Nephron (organoid): ENCODE data around the gene PAX8.

Experiments
- H3K27ac Mint-ChIP-seq, 3 experiments: 2 replicates each; pipeline ENCODE4 v1.8.0; 2020; ENCODE audit warnings: mixed read lengths in 3 of 3, mild to moderate bottlenecking in 2 of 3, moderate library complexity in 1 of 3
- H3K27me3 Mint-ChIP-seq: 2 replicates; pipeline ENCODE4 v1.8.0; 2021; ENCODE audit warnings: low read depth, mild to moderate bottlenecking, moderate library complexity, mixed read lengths
- H3K36me3 Mint-ChIP-seq: 2 replicates; pipeline ENCODE4 v1.8.0; 2020; ENCODE audit warnings: low read depth, mixed read lengths
- H3K4me1 Mint-ChIP-seq: 2 replicates; pipeline ENCODE4 v1.8.0; 2020; ENCODE audit warnings: mixed read lengths
- H3K4me3 Mint-ChIP-seq, 3 experiments: 2 replicates each; pipeline ENCODE4 v1.8.0; 2020; ENCODE audit warnings: mild to moderate bottlenecking in 3 of 3, mixed read lengths in 3 of 3, moderate library complexity in 2 of 3
- H3K9me3 Mint-ChIP-seq: 2 replicates; pipeline ENCODE4 v1.8.0; 2020; ENCODE audit warnings: mixed read lengths
- CTCF ChIP-seq, 3 experiments: fragments of 200-600 bp; sonication (generic); IDR thresholded peaks; one replicate each; pipeline ENCODE4 v1.5.0; 2021; ENCODE audit warnings: antibody characterized with exemption in 3 of 3; ENCODE audit not compliant: unreplicated experiment in 3 of 3

PAX8 gene

GRCh38 chr2:113264713-113265403 lies 13.9 kb downstream of the PAX8 start:
- no peak for TF ChIP-seq CTCF (IDR thresholded peaks at IDR 0.05; ENCODE audit: unreplicated experiment in 3 of 3)
- Mint-ChIP-seq H3K27ac (peak overlapping the region in 2 of 3 experiments; percentile 4 to 16), H3K4me3 (no peak overlapping the region), H3K27me3 (peaks cover 61% of the 10 kb centered on the region), H3K9me3 (no peaks in the 10 kb centered on the region), H3K4me1 (peaks cover 52% of the 10 kb centered on the region), H3K36me3 (peaks cover 12% of the 10 kb centered on the region)

GRCh38 chr2:113263546-113263945 lies 15.2 kb downstream of the PAX8 start:
- no peaks in the 10 kb centered on the region for H3K9me3 Mint-ChIP-seq
- H3K27ac Mint-ChIP-seq = no peak overlapping the region
- peaks cover 55% of the 10 kb centered on the region for H3K4me1 Mint-ChIP-seq
- no peak overlapping the region for H3K4me3 Mint-ChIP-seq
- TF ChIP-seq CTCF (IDR thresholded peaks at IDR 0.05; ENCODE audit: unreplicated experiment in 3 of 3) = no peak
- H3K27me3 Mint-ChIP-seq = peaks cover 52% of the 10 kb centered on the region
- peaks cover 14% of the 10 kb centered on the region for H3K36me3 Mint-ChIP-seq

- Mint-ChIP-seq H3K4me3 (no peak overlapping the region), H3K4me1 (peaks cover 44% of the 10 kb centered on the region), H3K27ac (peak overlapping the region in 1 of 3 experiments; percentile 8), H3K27me3 (peaks cover 35% of the 10 kb centered on the region), H3K36me3 (peaks cover 22% of the 10 kb centered on the region), H3K9me3 (no peaks in the 10 kb centered on the region)
- no peak for TF ChIP-seq CTCF (IDR thresholded peaks at IDR 0.05; ENCODE audit: unreplicated experiment in 3 of 3)
These were observed 17.7 kb downstream of the PAX8 start for GRCh38 chr2:113260991-113261390.

- H3K27me3 Mint-ChIP-seq = peaks cover 21% of the 10 kb centered on the region
- no peak for TF ChIP-seq CTCF (IDR thresholded peaks at IDR 0.05; ENCODE audit: unreplicated experiment in 3 of 3)
- H3K36me3 Mint-ChIP-seq = peaks cover 33% of the 10 kb centered on the region
- peaks cover 29% of the 10 kb centered on the region for H3K4me1 Mint-ChIP-seq
- H3K27ac Mint-ChIP-seq = peak overlapping the region in 2 of 3 experiments; percentile 7 to 28
- H3K9me3 Mint-ChIP-seq = no peaks in the 10 kb centered on the region
- H3K4me3 Mint-ChIP-seq = no peak overlapping the region
These were observed 20.1 kb downstream of the PAX8 start for GRCh38 chr2:113258471-113259147.

- Mint-ChIP-seq H3K4me3 (no peak overlapping the region), H3K4me1 (peaks cover 29% of the 10 kb centered on the region), H3K27me3 (peaks cover 28% of the 10 kb centered on the region), H3K9me3 (no peaks in the 10 kb centered on the region), H3K36me3 (peaks cover 41% of the 10 kb centered on the region), H3K27ac (peak overlapping the region in 2 of 3 experiments; percentile 1 to 7)
- no peak for TF ChIP-seq CTCF (IDR thresholded peaks at IDR 0.05; ENCODE audit: unreplicated experiment in 3 of 3)
These were observed 21.0 kb downstream of the PAX8 start for GRCh38 chr2:113257516-113258264.
